HFF-Myc (cell line): ENCODE results near the gene KLHL7.

ENCODE experiments used
- DNase-seq: peaks from one replicate; pipeline ENCODE4 v3.0.0-alpha.2; 2011; ENCODE audit warnings: low read depth; ENCODE audit errors: extremely low read depth
- H3K4me3 ChIP-seq: replicated peaks from 2 replicates; pipeline ENCODE4 v1.5.1; 2011; ENCODE audit warnings: low read depth, mild to moderate bottlenecking, control low read depth, low read length
- TF ChIP-seq, protein P1 (sequence below): IDR thresholded peaks from 2 replicates; pipeline ENCODE4 v1.5.1; 2012; ENCODE audit warnings: mild to moderate bottlenecking, low read depth, low read length, control low read depth; ENCODE audit errors: missing control alignments

Gene KLHL7

GRCh38 chr7:23096518-23097290, 8.9 kb upstream of the KLHL7 start:
- no peak overlapping the region for H3K4me3 ChIP-seq
- no peak for DNase-seq
- TF ChIP-seq, protein P1, sequence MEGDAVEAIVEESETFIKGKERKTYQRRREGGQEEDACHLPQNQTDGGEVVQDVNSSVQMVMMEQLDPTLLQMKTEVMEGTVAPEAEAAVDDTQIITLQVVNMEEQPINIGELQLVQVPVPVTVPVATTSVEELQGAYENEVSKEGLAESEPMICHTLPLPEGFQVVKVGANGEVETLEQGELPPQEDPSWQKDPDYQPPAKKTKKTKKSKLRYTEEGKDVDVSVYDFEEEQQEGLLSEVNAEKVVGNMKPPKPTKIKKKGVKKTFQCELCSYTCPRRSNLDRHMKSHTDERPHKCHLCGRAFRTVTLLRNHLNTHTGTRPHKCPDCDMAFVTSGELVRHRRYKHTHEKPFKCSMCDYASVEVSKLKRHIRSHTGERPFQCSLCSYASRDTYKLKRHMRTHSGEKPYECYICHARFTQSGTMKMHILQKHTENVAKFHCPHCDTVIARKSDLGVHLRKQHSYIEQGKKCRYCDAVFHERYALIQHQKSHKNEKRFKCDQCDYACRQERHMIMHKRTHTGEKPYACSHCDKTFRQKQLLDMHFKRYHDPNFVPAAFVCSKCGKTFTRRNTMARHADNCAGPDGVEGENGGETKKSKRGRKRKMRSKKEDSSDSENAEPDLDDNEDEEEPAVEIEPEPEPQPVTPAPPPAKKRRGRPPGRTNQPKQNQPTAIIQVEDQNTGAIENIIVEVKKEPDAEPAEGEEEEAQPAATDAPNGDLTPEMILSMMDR, result no peak

- no peak for DNase-seq
- TF ChIP-seq, protein P1, result no peak
- no peak overlapping the region for H3K4me3 ChIP-seq
Observed at GRCh38 chr7:23098029-23098428, 7.6 kb upstream of the KLHL7 start.

DNA sequence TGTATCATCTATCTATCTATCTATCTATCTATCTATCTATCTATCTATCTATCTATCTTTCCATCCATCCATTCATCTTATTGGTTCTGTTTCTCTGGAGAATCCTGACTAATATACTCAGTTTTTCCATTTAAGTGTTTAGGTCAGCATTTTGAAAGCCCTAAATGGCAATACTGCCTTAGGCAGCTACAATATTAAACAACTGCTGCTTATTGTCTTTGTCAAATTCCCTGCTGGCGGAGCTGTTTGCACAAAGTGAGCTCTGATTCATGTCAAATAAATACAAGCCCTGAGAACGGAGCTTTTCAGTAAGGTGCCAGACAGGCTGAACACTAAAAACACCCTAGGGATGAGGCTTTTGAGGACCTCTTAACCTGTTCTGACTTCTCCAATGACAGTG, 7.1 kb upstream of the KLHL7 start:
- TF ChIP-seq, protein P1, result no peak
- DNase-seq, result no peak
- no peak overlapping the region for H3K4me3 ChIP-seq

DNA sequence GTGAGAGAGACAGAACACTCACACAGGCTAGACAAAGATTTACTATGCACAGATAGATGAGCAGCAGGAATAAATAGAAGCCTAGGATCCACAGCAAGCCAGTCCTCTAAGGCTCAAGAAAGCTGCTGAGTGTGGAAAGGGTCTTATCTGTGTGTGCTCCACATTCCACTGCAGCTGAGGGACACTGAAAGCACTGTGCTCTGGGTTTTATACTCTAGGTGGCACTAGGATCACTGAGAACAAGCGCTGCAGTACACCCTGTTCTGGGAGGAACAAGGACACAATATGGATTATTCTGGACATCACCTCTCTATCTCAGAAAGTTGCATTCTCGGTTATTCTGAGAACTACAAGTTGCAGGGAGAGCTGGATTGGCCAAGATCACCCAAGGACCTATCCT, 4.9 kb upstream of the KLHL7 start:
- no peak for DNase-seq
- TF ChIP-seq, protein P1, result no peak
- no peak overlapping the region for H3K4me3 ChIP-seq

DNA sequence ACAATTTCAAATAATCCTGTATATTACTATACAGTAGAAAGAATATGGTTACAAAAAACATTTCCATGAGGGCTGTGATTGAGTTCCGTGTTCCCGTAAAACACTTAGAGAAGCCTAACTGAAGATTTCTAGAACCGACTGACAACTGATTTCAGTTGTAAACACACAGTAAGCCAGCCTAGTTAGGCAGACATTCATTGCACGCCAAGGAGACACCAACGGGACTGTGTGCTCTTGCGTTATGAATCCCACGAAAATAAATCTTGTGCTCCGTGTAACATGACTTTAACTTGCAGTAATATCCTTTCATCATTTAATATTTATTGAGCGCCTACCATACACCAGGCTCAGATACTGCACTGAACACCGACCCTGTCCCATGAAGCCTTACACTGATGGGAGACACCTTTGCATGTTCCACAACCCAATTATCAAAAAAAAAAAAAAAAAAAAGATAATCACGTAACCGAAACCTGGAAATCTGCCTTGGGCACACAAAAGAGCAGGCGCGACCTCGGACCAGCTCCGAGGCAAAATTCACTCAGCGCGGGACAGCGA, 420 bp upstream of the KLHL7 start:
- TF ChIP-seq, protein P1, result no peak
- peak overlapping the region; percentile 92 for H3K4me3 ChIP-seq
- DNase-seq, result no peak

DNA sequence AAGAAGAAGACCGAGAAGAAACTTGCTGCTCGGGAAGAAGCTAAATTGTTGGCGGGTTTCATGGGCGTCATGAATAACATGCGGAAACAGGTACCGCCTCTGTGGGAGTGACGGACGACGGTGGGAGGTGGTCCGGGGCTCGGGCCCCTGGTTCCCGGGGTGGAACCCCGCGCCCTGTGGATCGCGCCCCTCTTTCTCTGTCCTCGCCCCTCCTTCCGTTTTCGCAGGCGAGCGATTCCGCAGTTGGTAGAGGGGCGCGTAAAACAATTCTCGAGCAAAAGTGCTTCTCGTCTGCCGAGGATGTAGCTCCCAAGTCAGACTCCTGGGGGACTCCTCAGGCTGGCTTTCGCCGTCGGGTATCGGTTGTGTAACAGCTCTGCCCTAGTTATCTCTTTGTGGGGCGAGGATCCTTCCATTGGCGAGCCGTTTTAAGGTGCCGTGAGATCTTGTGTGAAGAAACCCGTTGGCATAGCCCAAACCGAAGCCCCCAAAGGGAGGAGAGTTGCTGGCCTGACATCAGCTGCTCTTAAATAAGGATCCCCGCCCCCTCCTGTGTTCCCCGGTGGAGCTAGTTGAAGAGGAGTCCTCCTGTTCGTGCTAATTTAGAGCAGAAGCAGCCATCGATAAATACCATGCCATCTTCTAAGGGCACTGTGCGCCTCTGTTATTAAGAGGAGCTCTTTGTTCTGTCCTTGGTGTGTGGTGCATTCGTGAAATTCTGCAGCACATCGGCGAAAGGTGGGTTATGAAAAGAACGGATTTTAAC, 655 bp downstream of the KLHL7 start:
- DNase-seq, result no peak
- peak overlapping the region; percentile 92 for H3K4me3 ChIP-seq
- TF ChIP-seq, protein P1, result no peak
